Measurements from ENCODE around the gene COL27A1. TPM values are rescaled to one million over a fixed set of nuclear protein-coding genes. Genes with fewer than 3 reads are reported as not detected.

COL27A1 gene
- total and polyA plus RNA-seq, 9 of the 15 experiments (the other 6 are each of a cell fraction or from before 2014, with no cell fraction given), result 0.07 TPM; not detected in 8

- peak; percentile 54 for ATAC-seq
- H3K4me1 ChIP-seq (replicated peaks in 1 of 2; ENCODE audit: control insufficient read depth in 2 of 2, insufficient read depth in 2 of 2, low read length in 2 of 2), result no peaks in the 10 kb centered on the region; a peak in 1 of 5 replicates
- no peaks in the 10 kb centered on the region for H3K36me3 ChIP-seq (ENCODE audit: control insufficient read depth, insufficient read depth, low read length)
- peaks cover 7 to 25% of the 10 kb centered on the region in 2 experiments; a peak in 4 of 5 replicates for H3K27me3 ChIP-seq (ENCODE audit: control insufficient read depth in 2 of 2, insufficient read depth in 2 of 2, low read length in 2 of 2)
- intact Hi-C loops (cut with micrococcal nuclease) (no loop called here), in situ Hi-C loops (cut with MboI) (no loop called here)
- DNase-seq (ENCODE audit: extremely low read depth in 1 of 4, low spot score in 3 of 4), result no peak
- no peak overlapping the region for H3K27ac ChIP-seq (ENCODE audit: extremely low read depth, low read depth, low read length)
- ChIA-PET POLR2A (no interaction called here), CTCF (ENCODE audit: low intra/inter-chr PET ratio) (no interaction called here)
- H3K4me2 ChIP-seq (ENCODE audit: insufficient read depth, low read length), result no peak overlapping the region
- H3K9me1 ChIP-seq (ENCODE audit: control insufficient read depth, insufficient read depth, low read length), result no peaks in the 10 kb centered on the region
- no peak overlapping the region for H2AFZ ChIP-seq (ENCODE audit: low read depth, low read length)
- 22% methylated on average over 8 of the region's 8 CpGs for WGBS (ENCODE audit: insufficient coverage, low coverage, missing lambda C conversion rate)
- no peaks in the 10 kb centered on the region for H3K79me2 ChIP-seq (ENCODE audit: control insufficient read depth, insufficient read depth, low read length)
- no peak overlapping the region for H3K4me3 ChIP-seq
- H3K9ac ChIP-seq (ENCODE audit: insufficient read depth in 1 of 2, low read depth in 2 of 2, low read length in 2 of 2), result no peak overlapping the region
- no peaks in the 10 kb centered on the region for H4K20me1 ChIP-seq (replicated peaks; ENCODE audit: control insufficient read depth, insufficient read depth, low read length)
- H3K9me3 ChIP-seq (replicated peaks; ENCODE audit: control insufficient read depth, insufficient read depth, low read depth, low read length), result no peaks in the 10 kb centered on the region
- FAIRE-seq, result no peak
- no TSS peak for BruUV-seq (replicated peaks)
- TF ChIP-seq PPARD (CRISPR knock-in tag; IDR thresholded peaks at IDR 0.05) (no peak), PML (IDR thresholded peaks at IDR 0.05; ENCODE audit: low read length) (no peak), HOXB6 (CRISPR knock-in tag; IDR thresholded peaks at IDR 0.05; ENCODE audit: borderline replicate concordance) (no peak), SIX5 (IDR thresholded peaks at IDR 0.05; ENCODE audit: borderline replicate concordance in 1 of 2, insufficient read depth in 1 of 2, low read depth in 1 of 2, low read length in 2 of 2) (no peak), RNF2 (IDR thresholded peaks at IDR 0.05) (0 out of 2 replicates have a peak, but pooled peaks have one; percentile 24), ZNF584 (CRISPR knock-in tag; IDR thresholded peaks at IDR 0.05; ENCODE audit: low read depth) (no peak), ATF7 (IDR thresholded peaks at IDR 0.05) (peak; percentile 52; the same call in 1 of the 2 replicates), MEF2D (tag; conservative IDR thresholded peaks at IDR 0.05; ENCODE audit: low read depth) (no peak), STAT6 (CRISPR knock-in tag; IDR thresholded peaks at IDR 0.05) (no peak), L3MBTL2 (IDR thresholded peaks at IDR 0.05) (peak; percentile 59; the same call in 1 of the 2 replicates), ZNF707 (CRISPR knock-in tag; conservative IDR thresholded peaks at IDR 0.05) (no peak), TAF7 (tag; IDR thresholded peaks at IDR 0.05) (no peak), MYC (IDR thresholded peaks at IDR 0.05; ENCODE audit: low read depth, low read length) (peak; percentile 83), MYC (CRISPR knock-in tag; IDR thresholded peaks at IDR 0.05; ENCODE audit: borderline replicate concordance, low read depth) (no peak), E2F1 (CRISPR knock-in tag; IDR thresholded peaks at IDR 0.05) (no peak)
- TF ChIP-seq, protein P1, sequence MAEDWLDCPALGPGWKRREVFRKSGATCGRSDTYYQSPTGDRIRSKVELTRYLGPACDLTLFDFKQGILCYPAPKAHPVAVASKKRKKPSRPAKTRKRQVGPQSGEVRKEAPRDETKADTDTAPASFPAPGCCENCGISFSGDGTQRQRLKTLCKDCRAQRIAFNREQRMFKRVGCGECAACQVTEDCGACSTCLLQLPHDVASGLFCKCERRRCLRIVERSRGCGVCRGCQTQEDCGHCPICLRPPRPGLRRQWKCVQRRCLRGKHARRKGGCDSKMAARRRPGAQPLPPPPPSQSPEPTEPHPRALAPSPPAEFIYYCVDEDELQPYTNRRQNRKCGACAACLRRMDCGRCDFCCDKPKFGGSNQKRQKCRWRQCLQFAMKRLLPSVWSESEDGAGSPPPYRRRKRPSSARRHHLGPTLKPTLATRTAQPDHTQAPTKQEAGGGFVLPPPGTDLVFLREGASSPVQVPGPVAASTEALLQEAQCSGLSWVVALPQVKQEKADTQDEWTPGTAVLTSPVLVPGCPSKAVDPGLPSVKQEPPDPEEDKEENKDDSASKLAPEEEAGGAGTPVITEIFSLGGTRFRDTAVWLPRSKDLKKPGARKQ (CRISPR knock-in tag; IDR thresholded peaks at IDR 0.05), result no peak
Measured at GRCh38 chr9:114317665-114318357, 162.5 kb downstream of the COL27A1 start.

All from K562 (cell line).